ES-I3 (cell line): ENCODE measurements around the gene JAZF1.

Experiments used
- H3K36me3 ChIP-seq: 2 replicates; pipeline ENCODE4 v1.6.1; 2013; ENCODE audit warnings: mild to moderate bottlenecking, low read length, control low read depth, moderate library complexity; ENCODE audit not compliant: insufficient read depth
- H3K4me1 ChIP-seq: 2 replicates; pipeline ENCODE4 v1.6.1; 2013; ENCODE audit warnings: mild to moderate bottlenecking, control low read depth, low read length; ENCODE audit not compliant: insufficient read depth
- H3K9ac ChIP-seq: 2 replicates; pipeline ENCODE4 v1.6.1; 2013; ENCODE audit warnings: low read depth, mild to moderate bottlenecking, low read length, moderate library complexity
- H3K9me3 ChIP-seq: 2 replicates; pipeline ENCODE4 v1.6.1; 2013; ENCODE audit warnings: mild to moderate bottlenecking, low read length, moderate library complexity; ENCODE audit not compliant: control insufficient read depth, insufficient read depth

JAZF1 gene

DNA sequence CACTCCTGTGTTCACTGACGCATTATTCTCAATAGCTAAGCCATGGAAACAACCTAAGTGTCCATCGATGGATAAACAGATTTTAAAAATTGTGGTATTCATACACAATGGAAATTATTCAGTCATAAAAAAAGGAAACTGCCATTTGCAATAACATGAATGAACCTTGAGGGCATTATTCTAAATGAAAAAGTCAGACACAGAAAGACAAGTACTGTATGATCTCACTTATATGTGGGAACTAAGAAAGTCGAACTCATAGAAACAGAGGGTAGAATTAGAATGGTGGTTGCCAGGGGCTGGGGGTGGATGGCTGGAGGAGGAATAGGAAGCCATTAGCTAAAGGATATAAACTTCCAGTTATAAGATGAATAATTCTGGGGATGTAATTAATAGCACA is 71.8 kb downstream of the JAZF1 start:
- Histone ChIP-seq H3K9ac (no peak overlapping the region), H3K9me3 (no peaks in the 10 kb centered on the region), H3K4me1 (peaks cover 24% of the 10 kb centered on the region), H3K36me3 (no peaks in the 10 kb centered on the region)

DNA sequence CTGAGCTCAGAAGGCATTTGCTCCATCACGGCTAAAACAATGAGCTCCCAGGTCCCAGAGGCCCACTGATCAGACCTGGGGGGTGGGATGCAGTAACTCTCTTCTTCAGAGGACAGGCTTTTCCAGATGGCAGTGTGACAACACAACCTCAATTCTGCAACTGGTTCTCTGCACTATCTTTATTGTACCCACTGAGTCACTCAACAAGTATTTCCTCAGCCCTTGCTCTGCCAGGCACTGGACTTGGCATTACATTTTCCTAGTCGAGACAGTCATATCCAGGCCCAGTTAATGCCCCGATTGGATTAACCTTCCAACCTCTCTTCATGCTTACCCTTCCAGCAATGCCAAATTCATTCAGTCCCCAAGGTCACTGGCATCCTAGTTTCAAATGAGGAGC is 72.6 kb downstream of the JAZF1 start:
- H3K9ac ChIP-seq = no peak overlapping the region
- H3K36me3 ChIP-seq = no peaks in the 10 kb centered on the region
- no peaks in the 10 kb centered on the region for H3K9me3 ChIP-seq
- H3K4me1 ChIP-seq = peaks cover 25% of the 10 kb centered on the region

DNA sequence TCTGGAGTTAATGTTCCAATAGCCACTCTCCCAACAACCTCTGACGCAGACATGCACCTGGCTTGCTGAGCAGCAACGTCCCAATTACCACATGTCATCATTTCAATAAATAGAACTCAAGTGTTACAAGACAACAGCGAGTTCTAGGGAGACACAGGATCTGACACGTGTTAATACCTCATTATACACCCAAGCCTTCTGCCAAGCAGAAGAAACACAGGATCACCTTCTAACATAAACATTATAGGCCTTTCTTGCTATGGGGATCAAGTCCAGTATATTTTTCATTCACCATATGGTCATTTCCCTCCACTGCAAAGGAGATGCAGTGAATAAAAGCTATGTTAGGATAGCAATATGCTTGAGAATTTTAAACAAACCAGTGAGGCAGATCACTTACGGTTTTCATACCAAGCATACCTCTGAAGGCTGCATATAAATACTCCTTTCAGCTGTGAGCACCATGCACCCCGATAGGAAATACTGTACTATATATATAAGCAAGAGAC is 74.2 kb downstream of the JAZF1 start:
- Histone ChIP-seq H3K9ac (no peak overlapping the region), H3K36me3 (no peaks in the 10 kb centered on the region), H3K9me3 (no peaks in the 10 kb centered on the region), H3K4me1 (peaks cover 25% of the 10 kb centered on the region)

DNA sequence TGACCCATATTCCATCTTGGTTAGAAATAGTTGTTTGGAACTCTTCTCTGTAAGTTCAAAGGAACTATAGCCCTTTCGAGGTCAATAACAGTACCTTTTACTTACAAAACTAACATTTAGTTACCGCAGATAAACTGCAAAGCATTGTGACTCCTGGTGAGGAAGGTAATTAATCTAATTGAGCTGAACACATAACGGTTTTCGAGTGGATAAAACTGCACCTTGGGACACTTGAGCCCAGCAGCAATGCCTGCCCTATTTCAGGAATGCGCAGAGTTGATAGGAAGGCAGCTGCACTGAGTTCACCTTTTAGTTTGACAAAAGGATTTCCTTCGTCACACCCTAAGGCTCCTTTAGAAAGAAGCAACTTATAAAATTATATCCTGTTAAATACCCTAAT is 75.4 kb downstream of the JAZF1 start:
- Histone ChIP-seq H3K36me3 (no peaks in the 10 kb centered on the region), H3K9me3 (no peaks in the 10 kb centered on the region), H3K4me1 (peaks cover 25% of the 10 kb centered on the region), H3K9ac (no peak overlapping the region)

DNA sequence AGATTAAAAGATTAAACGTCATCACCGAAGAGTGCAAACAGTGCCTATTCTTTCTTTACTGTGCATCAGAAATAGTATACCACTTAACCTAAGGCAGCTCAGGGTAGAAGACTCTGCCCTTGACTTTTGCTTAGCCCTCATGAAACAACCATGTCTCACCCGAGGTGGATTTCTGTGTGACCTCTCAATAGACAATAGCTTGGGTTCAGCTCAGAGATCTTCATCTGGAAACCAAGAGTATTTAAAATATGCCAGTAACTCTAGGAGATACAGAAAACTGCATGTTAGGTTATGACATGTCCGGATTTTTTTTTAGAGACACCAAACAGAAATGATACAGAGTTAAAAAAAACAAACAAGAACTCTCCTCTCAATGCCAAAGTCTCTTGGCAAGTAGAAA is 75.8 kb downstream of the JAZF1 start:
- H3K36me3 ChIP-seq = no peaks in the 10 kb centered on the region

DNA sequence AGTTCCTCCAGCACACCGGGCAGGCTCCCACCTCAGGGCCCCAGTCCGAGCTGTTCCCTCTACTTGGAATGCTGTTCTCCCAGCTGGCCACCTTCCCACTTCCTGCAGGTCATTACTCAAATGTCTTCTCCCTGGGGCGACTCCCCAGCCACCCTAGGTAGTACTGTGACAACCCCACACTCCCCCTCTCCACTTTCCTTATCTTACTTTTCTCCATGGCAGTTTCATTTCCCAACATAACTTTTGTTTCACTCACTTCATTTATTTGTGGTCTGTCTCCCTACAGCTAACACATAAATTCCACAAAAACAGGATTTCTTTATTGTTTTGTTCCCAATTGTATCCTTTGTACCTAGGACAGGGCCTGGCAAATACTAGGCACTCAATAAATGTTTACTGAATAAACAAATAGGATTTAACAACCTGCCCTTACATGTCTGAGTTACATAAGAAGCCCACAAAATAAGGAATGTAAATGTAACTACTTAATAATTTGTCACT is 76.5 kb downstream of the JAZF1 start:
- H3K36me3 ChIP-seq = no peaks in the 10 kb centered on the region
- H3K4me1 ChIP-seq = peaks cover 25% of the 10 kb centered on the region
- H3K9ac ChIP-seq = no peak overlapping the region
- no peaks in the 10 kb centered on the region for H3K9me3 ChIP-seq

More for the DNA sequence above, 75.8 kb downstream of the JAZF1 start:
- Histone ChIP-seq H3K9ac (no peak overlapping the region), H3K9me3 (no peaks in the 10 kb centered on the region), H3K4me1 (peaks cover 25% of the 10 kb centered on the region)

DNA sequence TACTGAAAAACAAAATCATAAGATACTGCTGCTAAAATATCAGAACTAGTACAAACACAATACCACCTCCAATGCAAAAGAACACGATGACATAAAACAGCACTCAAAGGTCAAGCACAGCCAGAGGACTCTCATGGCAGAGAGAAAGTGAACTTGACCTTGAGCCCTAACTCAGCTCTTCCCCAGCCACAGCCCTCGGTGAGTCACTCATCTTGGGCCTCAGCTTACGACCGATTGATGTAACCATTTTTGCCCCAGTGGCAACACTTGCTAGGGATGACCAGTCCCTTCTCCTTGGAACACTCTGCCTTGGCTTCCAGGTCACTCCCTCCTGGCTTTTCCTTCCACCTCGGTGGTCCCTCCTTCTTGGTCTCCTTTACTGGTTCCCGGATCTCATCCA is 77.8 kb downstream of the JAZF1 start:
- H3K4me1 ChIP-seq = peaks cover 32% of the 10 kb centered on the region
- no peak overlapping the region for H3K9ac ChIP-seq
- H3K36me3 ChIP-seq = no peaks in the 10 kb centered on the region
- H3K9me3 ChIP-seq = no peaks in the 10 kb centered on the region

DNA sequence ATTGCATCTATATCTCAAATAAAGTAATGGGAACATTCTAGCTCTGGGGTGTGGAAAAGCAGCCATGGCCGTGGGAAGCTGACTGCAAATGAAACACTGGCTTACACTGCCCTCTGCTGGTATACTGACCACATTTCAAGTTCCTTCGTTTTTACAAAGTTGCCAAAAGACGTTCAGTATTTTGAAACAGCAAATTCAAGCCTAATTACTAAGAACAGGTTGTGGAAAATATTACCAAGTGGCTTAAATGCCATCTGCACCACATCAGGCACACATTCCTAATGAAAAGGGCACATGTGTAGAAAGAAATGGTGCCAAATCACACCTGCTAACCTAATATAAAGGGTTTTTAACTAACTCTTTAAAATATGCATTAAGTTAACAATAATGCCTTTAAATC is 83.9 kb downstream of the JAZF1 start:
- H3K4me1 ChIP-seq = peaks cover 24% of the 10 kb centered on the region
- H3K9me3 ChIP-seq = no peaks in the 10 kb centered on the region
- H3K9ac ChIP-seq = no peak overlapping the region
- H3K36me3 ChIP-seq = no peaks in the 10 kb centered on the region

DNA sequence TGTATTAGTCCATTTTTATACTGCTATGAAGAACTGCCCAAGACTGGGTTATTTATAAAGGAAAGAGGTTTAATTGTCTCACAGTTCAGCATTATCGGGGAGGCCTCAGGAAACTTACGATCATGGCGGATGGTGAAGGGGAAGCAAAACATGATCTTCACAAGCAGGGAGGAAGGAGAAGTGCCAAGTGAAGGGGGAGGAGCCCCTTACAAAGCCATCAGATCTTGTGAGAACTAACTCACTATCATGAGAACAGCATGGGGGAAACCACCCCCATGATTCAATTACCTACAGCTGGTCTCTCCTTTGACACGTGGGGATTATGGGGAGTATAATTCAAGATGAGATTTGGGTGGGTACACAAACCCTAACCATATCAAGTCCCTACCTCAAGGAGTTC is 85.4 kb downstream of the JAZF1 start:
- H3K9ac ChIP-seq = no peak overlapping the region
- no peaks in the 10 kb centered on the region for H3K36me3 ChIP-seq
- H3K9me3 ChIP-seq = no peaks in the 10 kb centered on the region
- H3K4me1 ChIP-seq = peaks cover 24% of the 10 kb centered on the region

DNA sequence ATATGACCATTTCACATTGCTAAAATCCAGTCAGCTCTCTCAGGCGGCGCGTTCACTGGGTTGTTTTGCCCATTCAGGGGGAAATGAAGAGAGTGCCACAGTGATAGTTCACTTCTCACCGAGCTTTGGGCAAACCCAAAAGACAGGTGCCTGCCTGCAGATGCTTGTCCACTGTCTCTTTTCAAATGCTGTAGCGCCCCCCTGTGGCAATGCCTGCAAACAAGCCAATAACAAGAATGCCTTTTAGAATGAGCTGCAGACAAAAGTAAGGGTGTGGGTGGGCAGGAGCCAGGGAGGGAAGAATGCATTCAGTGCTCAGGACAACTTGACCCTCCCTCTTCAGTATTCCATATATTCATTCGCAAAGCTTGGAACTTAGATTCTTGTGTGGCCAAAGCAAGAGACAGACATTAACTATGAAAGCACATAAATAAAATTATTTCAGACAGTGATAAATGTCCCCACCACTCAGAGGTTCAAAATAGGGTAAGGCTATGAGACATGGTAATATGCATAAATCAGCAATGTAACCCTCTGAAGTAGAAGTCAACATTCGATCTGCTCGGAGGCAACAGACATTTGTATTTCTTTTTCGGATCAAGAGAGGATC is 86.9 kb downstream of the JAZF1 start:
- Histone ChIP-seq H3K9me3 (no peaks in the 10 kb centered on the region), H3K9ac (no peak overlapping the region), H3K4me1 (peaks cover 24% of the 10 kb centered on the region), H3K36me3 (no peaks in the 10 kb centered on the region)

DNA sequence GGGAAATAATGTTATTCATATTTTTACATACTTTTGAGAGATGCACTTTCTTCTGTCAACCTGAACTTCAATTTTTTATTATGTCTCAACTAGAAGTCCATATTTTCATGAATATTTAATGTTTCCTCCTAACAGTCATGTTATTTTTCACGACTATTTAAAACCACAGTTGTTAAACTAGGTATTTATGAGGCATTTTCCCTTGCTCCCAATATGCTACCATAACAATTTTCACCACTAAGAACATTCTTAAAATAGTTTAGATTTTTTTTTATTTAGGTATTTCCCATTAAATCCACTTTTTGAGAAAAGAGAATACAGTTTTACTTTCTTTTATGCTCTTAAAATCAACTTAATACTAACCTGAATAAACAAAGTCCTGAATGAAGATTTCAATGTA is 89.4 kb downstream of the JAZF1 start:
- H3K9ac ChIP-seq = no peak overlapping the region
- H3K9me3 ChIP-seq = no peaks in the 10 kb centered on the region
- peaks cover 15% of the 10 kb centered on the region for H3K4me1 ChIP-seq
- no peaks in the 10 kb centered on the region for H3K36me3 ChIP-seq

DNA sequence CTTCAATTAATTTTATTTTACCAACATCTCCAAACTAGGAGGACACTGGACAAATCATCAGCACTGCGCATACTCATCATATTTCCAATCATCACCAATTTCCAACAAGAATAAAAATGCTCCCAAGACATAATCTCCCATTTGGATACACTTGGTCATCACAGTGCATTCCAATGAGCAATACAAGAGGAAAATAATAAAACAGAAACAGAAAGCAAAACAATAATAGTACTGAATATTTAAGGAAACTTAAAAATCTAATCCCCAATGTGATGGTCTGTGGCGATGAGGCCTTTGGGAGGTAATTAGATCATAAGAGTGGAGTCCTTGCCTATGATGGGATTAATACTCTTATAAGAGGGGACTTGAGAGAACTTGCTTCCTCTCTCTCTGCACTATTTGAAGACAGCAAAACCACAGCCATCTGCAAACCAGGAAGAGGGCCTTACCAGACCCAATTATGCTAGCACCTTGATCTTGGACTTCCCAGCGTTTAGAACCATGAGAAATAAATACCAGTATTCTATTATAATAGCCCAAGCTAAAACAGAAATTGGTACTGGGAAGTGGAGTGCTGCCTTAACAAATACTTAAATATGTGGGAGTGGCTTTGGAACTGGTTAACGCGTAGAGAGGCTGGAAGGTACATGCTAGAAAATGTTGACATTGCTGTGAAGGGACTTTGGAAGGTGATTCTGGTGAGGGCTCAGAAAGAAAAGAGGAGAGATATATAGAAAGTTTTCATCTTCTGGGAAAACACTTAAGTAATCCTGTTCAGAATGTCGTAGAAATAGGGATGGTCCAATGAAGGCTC is 91.5 kb downstream of the JAZF1 start:
- peaks cover 14% of the 10 kb centered on the region for H3K4me1 ChIP-seq
- no peak overlapping the region for H3K9ac ChIP-seq
- no peaks in the 10 kb centered on the region for H3K36me3 ChIP-seq
- H3K9me3 ChIP-seq = no peaks in the 10 kb centered on the region

DNA sequence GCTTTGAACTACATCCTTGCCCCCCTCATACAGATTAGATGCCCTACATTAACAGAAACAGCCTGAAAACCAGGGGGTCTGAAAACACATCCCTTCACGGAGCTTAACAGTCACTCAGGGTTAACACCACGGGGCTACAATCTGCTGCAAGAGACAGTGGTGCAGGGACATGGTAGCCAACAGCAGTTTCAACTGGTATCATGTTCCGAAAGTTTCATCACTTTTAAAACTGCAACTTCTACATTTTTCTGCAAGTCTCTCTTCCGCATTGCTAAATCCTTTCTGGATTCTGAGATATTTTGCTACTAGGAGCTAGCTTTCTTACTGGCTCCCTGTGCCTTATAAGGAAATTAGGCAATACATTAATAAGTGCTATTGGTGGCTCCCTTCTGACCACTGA is 92.6 kb downstream of the JAZF1 start:
- Histone ChIP-seq H3K9ac (no peak overlapping the region), H3K36me3 (no peaks in the 10 kb centered on the region), H3K4me1 (peaks cover 10% of the 10 kb centered on the region), H3K9me3 (no peaks in the 10 kb centered on the region)

DNA sequence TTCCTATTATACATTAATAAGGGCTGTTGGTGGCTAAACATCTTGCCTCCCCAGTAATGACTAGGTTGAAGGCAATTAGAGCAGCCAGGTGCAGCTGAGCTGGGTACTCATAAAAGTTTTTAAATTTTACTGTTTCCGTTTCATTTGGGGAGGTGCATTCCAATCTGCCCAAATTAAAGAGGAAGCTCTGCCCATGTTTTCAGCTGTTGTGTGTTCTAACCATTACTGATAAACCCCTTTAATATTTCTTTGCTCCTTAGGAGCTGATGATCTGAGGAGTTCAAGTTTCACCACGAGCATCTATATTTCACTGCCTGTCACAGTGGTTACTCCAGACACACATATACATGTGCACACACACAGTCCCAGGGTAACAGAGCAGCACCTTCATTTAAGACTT is 94.4 kb downstream of the JAZF1 start:
- H3K9me3 ChIP-seq = no peaks in the 10 kb centered on the region
- no peak overlapping the region for H3K9ac ChIP-seq
- H3K4me1 ChIP-seq = peaks cover 11% of the 10 kb centered on the region
- H3K36me3 ChIP-seq = no peaks in the 10 kb centered on the region
